HepG2 (cell line): ENCODE results near the gene FEM1B.

Experiments
- DNMT3B ChIP-seq: conservative IDR thresholded peaks from 2 replicates; pipeline ENCODE4 v1.6.1; 2016; ENCODE audit warnings: missing biosample characterization, control low read depth
- EP300 ChIP-seq, 3 experiments: sonication (generic) in 1 of 3; formaldehyde crosslinking in 1 of 3; IDR thresholded peaks; 2 replicates each; pipeline versions ENCODE4 v1.5.1 to v1.6.1; 2011 to 2020; ENCODE audit warnings: low read depth in 2 of 3, low read length in 2 of 3, borderline replicate concordance in 1 of 3, improper control_type of control experiment in 1 of 3, mild to moderate bottlenecking in 1 of 3, missing genetic modification reagents in 1 of 3, moderate library complexity in 1 of 3
- FOXK2 ChIP-seq: fragments of 450-650 bp; IDR thresholded peaks from 2 replicates; pipeline ENCODE4 v1.6.1; 2016
- NR1H2 ChIP-seq: sonication (generic); formaldehyde crosslinking; IDR thresholded peaks from 2 replicates; pipeline ENCODE4 v1.8.1; 2022; ENCODE audit warnings: low read depth, missing genetic modification reagents, borderline replicate concordance
- PHF8 ChIP-seq: sonication (generic); formaldehyde crosslinking; IDR thresholded peaks from 2 replicates; pipeline ENCODE4 v1.5.0; 2020; ENCODE audit warnings: missing genetic modification reagents
- POLR2A ChIP-seq, 2 experiments: IDR thresholded peaks; 2 replicates each; pipeline ENCODE4 v1.6.1; 2011; ENCODE audit warnings: low read depth in 2 of 2, low read length in 2 of 2, mild to moderate bottlenecking in 1 of 2, moderate library complexity in 1 of 2; ENCODE audit not compliant: insufficient read depth in 1 of 2
- SMAD1 ChIP-seq: sonication (generic); formaldehyde crosslinking; IDR thresholded peaks from 2 replicates; pipeline ENCODE4 v1.4.0; 2020; ENCODE audit warnings: missing genetic modification reagents, low read depth, mild to moderate bottlenecking, borderline replicate concordance
- SPEN ChIP-seq: sonication (generic); formaldehyde crosslinking; IDR thresholded peaks from 2 replicates; pipeline ENCODE4 v1.5.1; 2020; ENCODE audit warnings: low read depth, mild to moderate bottlenecking, missing genetic modification reagents
- TAF1 ChIP-seq: sonication (generic); formaldehyde crosslinking; IDR thresholded peaks from 2 replicates; pipeline ENCODE4 v1.4.0; 2020; ENCODE audit warnings: missing genetic modification reagents
- ZNF124 ChIP-seq: sonication (generic); formaldehyde crosslinking; IDR thresholded peaks from 2 replicates; pipeline ENCODE4 v1.4.0; 2020; ENCODE audit warnings: missing genetic modification reagents

- TF ChIP-seq SPEN (CRISPR knock-in tag) (no peak), PHF8 (CRISPR knock-in tag) (no peak), NR1H2 (CRISPR knock-in tag) (no peak), POLR2A (IDR thresholded peaks at IDR 0.05; ENCODE audit: insufficient read depth in 1 of 2, low read depth in 2 of 2, low read length in 2 of 2) (no peak), SMAD1 (CRISPR knock-in tag) (no peak), EP300 (IDR thresholded peaks at IDR 0.05; ENCODE audit: low read depth in 2 of 2, low read length in 2 of 2) (peak; percentile 29 to 51; a peak in 2 of 4 replicates), EP300 (CRISPR knock-in tag; IDR thresholded peaks at IDR 0.05; ENCODE audit: borderline replicate concordance) (no peak), DNMT3B (no peak), ZNF124 (CRISPR knock-in tag) (no peak; the same call in 1 of the 2 replicates), TAF1 (CRISPR knock-in tag) (no peak), FOXK2 (no peak)
Observed at GRCh38 chr15:68285259-68285980, 7.9 kb downstream of the FEM1B start.
